HL-60 (cell line): Measurements from ENCODE around the gene IQGAP2.

Source experiments
- POLR2AphosphoS5 ChIP-seq: IDR thresholded peaks from 2 replicates; pipeline ENCODE4 v1.6.1; 2012; ENCODE audit warnings: low read depth
- TF ChIP-seq, protein P1 (sequence below): IDR thresholded peaks from one replicate; pipeline ENCODE4 v1.5.1; 2011; ENCODE audit warnings: low read length, control low read depth, inconsistent platforms; ENCODE audit not compliant: insufficient read depth

- TF ChIP-seq, protein P1, sequence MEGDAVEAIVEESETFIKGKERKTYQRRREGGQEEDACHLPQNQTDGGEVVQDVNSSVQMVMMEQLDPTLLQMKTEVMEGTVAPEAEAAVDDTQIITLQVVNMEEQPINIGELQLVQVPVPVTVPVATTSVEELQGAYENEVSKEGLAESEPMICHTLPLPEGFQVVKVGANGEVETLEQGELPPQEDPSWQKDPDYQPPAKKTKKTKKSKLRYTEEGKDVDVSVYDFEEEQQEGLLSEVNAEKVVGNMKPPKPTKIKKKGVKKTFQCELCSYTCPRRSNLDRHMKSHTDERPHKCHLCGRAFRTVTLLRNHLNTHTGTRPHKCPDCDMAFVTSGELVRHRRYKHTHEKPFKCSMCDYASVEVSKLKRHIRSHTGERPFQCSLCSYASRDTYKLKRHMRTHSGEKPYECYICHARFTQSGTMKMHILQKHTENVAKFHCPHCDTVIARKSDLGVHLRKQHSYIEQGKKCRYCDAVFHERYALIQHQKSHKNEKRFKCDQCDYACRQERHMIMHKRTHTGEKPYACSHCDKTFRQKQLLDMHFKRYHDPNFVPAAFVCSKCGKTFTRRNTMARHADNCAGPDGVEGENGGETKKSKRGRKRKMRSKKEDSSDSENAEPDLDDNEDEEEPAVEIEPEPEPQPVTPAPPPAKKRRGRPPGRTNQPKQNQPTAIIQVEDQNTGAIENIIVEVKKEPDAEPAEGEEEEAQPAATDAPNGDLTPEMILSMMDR: no peak
- TF ChIP-seq POLR2AphosphoS5: no peak
Measured at GRCh38 chr5:76692274-76692540, 289.1 kb downstream of the IQGAP2 start.
